Measurements from ENCODE around the gene MEX3C.

The MEX3C gene

GRCh38 chr18:51192026-51192425 is 5.5 kb downstream of the MEX3C start:
- H3K27ac ChIP-seq (ENCODE audit: low read depth, low read length): peak overlapping the region; percentile 15
- peak overlapping the region in 1 of 5 donors; percentile 17 for H3K9ac ChIP-seq (ENCODE audit: low read length in 5 of 5)
- no peaks in the 10 kb centered on the region for H3K36me3 ChIP-seq (ENCODE audit: control insufficient read depth in 5 of 5, insufficient read depth in 5 of 5, low read length in 5 of 5)
- no peaks in the 10 kb centered on the region for H3K9me3 ChIP-seq (ENCODE audit: control insufficient read depth in 5 of 5, low read length in 5 of 5)
- peak overlapping the region in 1 of 5 donors; percentile 12 for H3K4me3 ChIP-seq (ENCODE audit: low read depth in 1 of 5, low read length in 5 of 5)
- H3K4me1 ChIP-seq (ENCODE audit: control insufficient read depth in 5 of 5, insufficient read depth in 5 of 5, low read length in 5 of 5): peaks cover 3 to 51% (median 37%) of the 10 kb centered on the region in 5 donors
- H3K27me3 ChIP-seq (ENCODE audit: control insufficient read depth in 5 of 5, insufficient read depth in 4 of 5, low read length in 5 of 5): no peaks in the 10 kb centered on the region

- Histone ChIP-seq H3K27me3 (ENCODE audit: control insufficient read depth in 5 of 5, insufficient read depth in 4 of 5, low read length in 5 of 5) (no peaks in the 10 kb centered on the region), H3K4me1 (ENCODE audit: control insufficient read depth in 5 of 5, insufficient read depth in 5 of 5, low read length in 5 of 5) (peaks cover 3 to 51% (median 36%) of the 10 kb centered on the region in 5 donors), H3K9ac (ENCODE audit: low read length in 5 of 5) (peak overlapping the region in 1 of 5 donors; percentile 17), H3K9me3 (ENCODE audit: control insufficient read depth in 5 of 5, low read length in 5 of 5) (no peaks in the 10 kb centered on the region), H3K4me3 (ENCODE audit: low read depth in 1 of 5, low read length in 5 of 5) (no peak overlapping the region), H3K36me3 (ENCODE audit: control insufficient read depth in 5 of 5, insufficient read depth in 5 of 5, low read length in 5 of 5) (no peaks in the 10 kb centered on the region), H3K27ac (ENCODE audit: low read depth, low read length) (peak overlapping the region; percentile 15)
Measured at GRCh38 chr18:51191128-51191717, 6.3 kb downstream of the MEX3C start.

GRCh38 chr18:51190000-51190399 is 7.5 kb downstream of the MEX3C start:
- peaks cover 0 to 3% (median 0%) of the 10 kb centered on the region in 5 donors for H3K36me3 ChIP-seq (ENCODE audit: control insufficient read depth in 5 of 5, insufficient read depth in 5 of 5, low read length in 5 of 5)
- H3K4me3 ChIP-seq (ENCODE audit: low read depth in 1 of 5, low read length in 5 of 5): no peak overlapping the region
- peaks cover 0 to 42% (median 24%) of the 10 kb centered on the region in 5 donors for H3K4me1 ChIP-seq (ENCODE audit: control insufficient read depth in 5 of 5, insufficient read depth in 5 of 5, low read length in 5 of 5)
- H3K27me3 ChIP-seq (ENCODE audit: control insufficient read depth in 5 of 5, insufficient read depth in 4 of 5, low read length in 5 of 5): no peaks in the 10 kb centered on the region
- no peaks in the 10 kb centered on the region for H3K9me3 ChIP-seq (ENCODE audit: control insufficient read depth in 5 of 5, low read length in 5 of 5)
- no peak overlapping the region for H3K27ac ChIP-seq (ENCODE audit: low read depth, low read length)
- no peak overlapping the region for H3K9ac ChIP-seq (ENCODE audit: low read length in 5 of 5)

GRCh38 chr18:51188024-51188701 is 9.3 kb downstream of the MEX3C start:
- H3K36me3 ChIP-seq (ENCODE audit: control insufficient read depth in 5 of 5, insufficient read depth in 5 of 5, low read length in 5 of 5): peaks cover 0 to 4% (median 0%) of the 10 kb centered on the region in 5 donors
- H3K27ac ChIP-seq (ENCODE audit: low read depth, low read length): no peak overlapping the region
- H3K9me3 ChIP-seq (ENCODE audit: control insufficient read depth in 5 of 5, low read length in 5 of 5): no peaks in the 10 kb centered on the region
- no peak overlapping the region for H3K9ac ChIP-seq (ENCODE audit: low read length in 5 of 5)
- H3K27me3 ChIP-seq (ENCODE audit: control insufficient read depth in 5 of 5, insufficient read depth in 4 of 5, low read length in 5 of 5): no peaks in the 10 kb centered on the region
- peaks cover 0 to 24% (median 7%) of the 10 kb centered on the region in 5 donors for H3K4me1 ChIP-seq (ENCODE audit: control insufficient read depth in 5 of 5, insufficient read depth in 5 of 5, low read length in 5 of 5)
- no peak overlapping the region for H3K4me3 ChIP-seq (ENCODE audit: low read depth in 1 of 5, low read length in 5 of 5)

DNA sequence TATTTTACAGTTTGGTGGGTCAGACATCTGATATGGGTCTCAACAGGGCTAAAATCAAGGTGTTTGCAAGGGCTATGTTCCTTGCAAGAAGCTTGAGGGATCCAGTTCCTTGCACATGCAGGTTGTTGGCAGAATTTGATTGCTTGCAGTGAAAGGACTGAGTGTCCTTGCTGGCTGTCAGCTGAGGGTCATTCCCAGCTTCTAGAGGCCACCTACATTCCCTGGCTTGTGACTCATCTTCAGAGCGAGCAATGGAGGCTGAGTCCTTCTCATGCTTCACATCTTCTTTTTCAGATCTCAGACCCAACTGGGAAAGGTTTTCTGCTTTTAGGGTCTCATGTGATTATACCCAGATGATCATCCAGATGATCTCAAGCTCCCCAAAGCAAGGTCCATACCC is 12.4 kb downstream of the MEX3C start:
- Histone ChIP-seq H3K36me3 (ENCODE audit: control insufficient read depth in 5 of 5, insufficient read depth in 5 of 5, low read length in 5 of 5) (peaks cover 0 to 4% (median 0%) of the 10 kb centered on the region in 5 donors), H3K4me1 (ENCODE audit: control insufficient read depth in 5 of 5, insufficient read depth in 5 of 5, low read length in 5 of 5) (peaks cover 0 to 2% (median 0%) of the 10 kb centered on the region in 5 donors), H3K4me3 (ENCODE audit: low read depth in 1 of 5, low read length in 5 of 5) (no peak overlapping the region), H3K9me3 (ENCODE audit: control insufficient read depth in 5 of 5, low read length in 5 of 5) (no peaks in the 10 kb centered on the region), H3K27me3 (ENCODE audit: control insufficient read depth in 5 of 5, insufficient read depth in 4 of 5, low read length in 5 of 5) (no peaks in the 10 kb centered on the region), H3K27ac (ENCODE audit: low read depth, low read length) (no peak overlapping the region), H3K9ac (ENCODE audit: low read length in 5 of 5) (no peak overlapping the region)

DNA sequence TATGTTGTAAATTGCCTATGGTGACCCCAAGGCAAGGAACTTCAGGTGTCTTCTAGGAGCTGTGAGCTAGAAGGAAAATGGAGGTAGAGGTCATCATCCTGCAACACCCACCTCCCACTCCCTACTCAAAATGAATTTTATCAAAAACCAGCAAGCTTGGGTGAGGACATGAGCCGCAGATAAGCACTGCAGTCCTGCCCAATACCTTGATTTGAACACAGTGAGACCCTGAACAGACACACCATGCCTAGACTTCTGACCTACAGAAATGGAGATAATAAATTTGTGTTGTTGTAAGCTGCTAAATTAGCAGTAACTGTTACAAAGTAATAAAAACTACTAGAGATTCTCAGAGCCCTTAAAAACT is 13.4 kb downstream of the MEX3C start:
- H3K27ac ChIP-seq (ENCODE audit: low read depth, low read length): no peak overlapping the region
- no peaks in the 10 kb centered on the region for H3K9me3 ChIP-seq (ENCODE audit: control insufficient read depth in 5 of 5, low read length in 5 of 5)
- peaks cover 0 to 2% (median 0%) of the 10 kb centered on the region in 5 donors for H3K4me1 ChIP-seq (ENCODE audit: control insufficient read depth in 5 of 5, insufficient read depth in 5 of 5, low read length in 5 of 5)
- no peaks in the 10 kb centered on the region for H3K27me3 ChIP-seq (ENCODE audit: control insufficient read depth in 5 of 5, insufficient read depth in 4 of 5, low read length in 5 of 5)
- peaks cover 0 to 4% (median 0%) of the 10 kb centered on the region in 5 donors for H3K36me3 ChIP-seq (ENCODE audit: control insufficient read depth in 5 of 5, insufficient read depth in 5 of 5, low read length in 5 of 5)
- H3K9ac ChIP-seq (ENCODE audit: low read length in 5 of 5): no peak overlapping the region
- H3K4me3 ChIP-seq (ENCODE audit: low read depth in 1 of 5, low read length in 5 of 5): no peak overlapping the region

DNA sequence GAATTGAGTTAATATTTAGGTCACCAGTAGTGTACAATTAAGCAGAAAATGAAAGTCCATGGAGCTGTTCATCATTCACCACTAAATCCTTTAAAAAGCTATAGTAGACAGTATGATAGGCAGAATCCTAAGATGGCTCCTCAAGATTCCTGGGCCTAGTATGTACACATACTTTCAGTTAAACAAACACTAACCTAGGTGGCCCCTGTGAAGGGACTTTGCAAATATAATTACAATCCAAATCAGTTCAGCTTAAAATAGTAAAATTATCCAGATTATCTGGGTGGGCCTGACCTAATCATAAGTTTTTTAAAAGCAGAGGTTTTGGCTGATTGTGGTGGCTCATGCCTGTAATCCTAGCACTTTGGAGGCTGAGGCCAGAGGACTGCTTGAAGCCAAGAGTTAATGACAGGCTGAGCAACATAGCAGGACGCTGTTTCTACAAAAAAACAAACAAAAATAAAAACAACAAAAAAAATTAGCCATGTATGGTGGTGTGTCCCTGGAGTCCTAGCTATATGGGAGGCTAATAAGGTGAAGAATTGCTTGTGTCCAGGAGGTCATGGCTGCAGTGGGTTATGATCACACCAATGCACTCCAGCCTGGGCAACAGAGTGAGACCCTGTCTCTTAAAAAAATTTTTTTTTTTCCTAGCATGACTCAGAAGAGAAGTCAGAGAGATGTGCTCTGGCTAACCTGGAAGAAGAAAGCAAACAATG is 13.9 kb downstream of the MEX3C start:
- no peak overlapping the region for H3K9ac ChIP-seq (ENCODE audit: low read length in 5 of 5)
- H3K27ac ChIP-seq (ENCODE audit: low read depth, low read length): no peak overlapping the region
- H3K4me3 ChIP-seq (ENCODE audit: low read depth in 1 of 5, low read length in 5 of 5): no peak overlapping the region
- peaks cover 0 to 2% (median under 1%) of the 10 kb centered on the region in 5 donors for H3K4me1 ChIP-seq (ENCODE audit: control insufficient read depth in 5 of 5, insufficient read depth in 5 of 5, low read length in 5 of 5)
- H3K36me3 ChIP-seq (ENCODE audit: control insufficient read depth in 5 of 5, insufficient read depth in 5 of 5, low read length in 5 of 5): peaks cover 0 to 4% (median 0%) of the 10 kb centered on the region in 5 donors
- H3K9me3 ChIP-seq (ENCODE audit: control insufficient read depth in 5 of 5, low read length in 5 of 5): no peaks in the 10 kb centered on the region
- no peaks in the 10 kb centered on the region for H3K27me3 ChIP-seq (ENCODE audit: control insufficient read depth in 5 of 5, insufficient read depth in 4 of 5, low read length in 5 of 5)

GRCh38 chr18:51182824-51183223 is 14.7 kb downstream of the MEX3C start:
- Histone ChIP-seq H3K9me3 (ENCODE audit: control insufficient read depth in 5 of 5, low read length in 5 of 5) (no peaks in the 10 kb centered on the region), H3K27me3 (ENCODE audit: control insufficient read depth in 5 of 5, insufficient read depth in 4 of 5, low read length in 5 of 5) (no peaks in the 10 kb centered on the region), H3K4me1 (ENCODE audit: control insufficient read depth in 5 of 5, insufficient read depth in 5 of 5, low read length in 5 of 5) (peaks cover 0 to 7% (median 2%) of the 10 kb centered on the region in 5 donors), H3K9ac (ENCODE audit: low read length in 5 of 5) (no peak overlapping the region), H3K27ac (ENCODE audit: low read depth, low read length) (no peak overlapping the region), H3K36me3 (ENCODE audit: control insufficient read depth in 5 of 5, insufficient read depth in 5 of 5, low read length in 5 of 5) (peaks cover 0 to 4% (median 0%) of the 10 kb centered on the region in 5 donors), H3K4me3 (ENCODE audit: low read depth in 1 of 5, low read length in 5 of 5) (no peak overlapping the region)

DNA sequence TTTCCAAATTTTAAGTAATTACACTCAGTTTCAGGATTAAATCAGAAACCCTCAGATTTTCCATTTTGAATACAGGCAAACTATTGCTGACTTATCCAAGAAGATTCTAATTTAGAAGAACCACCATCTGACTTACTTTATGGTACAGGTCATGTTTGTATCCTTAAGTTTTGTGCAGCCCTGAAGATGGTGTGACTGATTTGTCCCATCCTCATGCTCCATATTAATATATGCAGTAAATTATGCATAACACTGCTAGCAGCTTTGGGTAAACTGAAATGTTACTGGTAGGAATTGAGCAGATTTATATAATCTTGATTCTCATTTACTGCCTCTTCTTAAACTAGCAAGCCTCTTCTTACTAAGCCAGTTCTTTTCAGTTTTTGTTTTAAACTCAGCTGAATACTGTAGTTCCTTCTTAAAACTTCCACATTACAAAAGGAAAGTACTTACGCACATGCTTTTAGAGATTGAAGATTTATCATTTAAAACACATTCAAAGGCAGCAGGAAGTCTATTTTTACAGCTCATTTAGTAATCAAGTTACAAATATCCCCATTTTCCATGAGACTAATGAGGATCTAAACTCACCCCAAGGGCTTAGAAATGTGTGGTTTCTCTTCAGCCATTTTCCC is 25.7 kb downstream of the MEX3C start:
- Histone ChIP-seq H3K27ac (ENCODE audit: low read depth, low read length) (no peak overlapping the region), H3K4me3 (ENCODE audit: low read depth in 1 of 5, low read length in 5 of 5) (no peak overlapping the region), H3K4me1 (ENCODE audit: control insufficient read depth in 5 of 5, insufficient read depth in 5 of 5, low read length in 5 of 5) (no peaks in the 10 kb centered on the region), H3K27me3 (ENCODE audit: control insufficient read depth in 5 of 5, insufficient read depth in 4 of 5, low read length in 5 of 5) (no peaks in the 10 kb centered on the region), H3K9me3 (ENCODE audit: control insufficient read depth in 5 of 5, low read length in 5 of 5) (no peaks in the 10 kb centered on the region), H3K9ac (ENCODE audit: low read length in 5 of 5) (peak overlapping the region in 1 of 5 donors; percentile 39), H3K36me3 (ENCODE audit: control insufficient read depth in 5 of 5, insufficient read depth in 5 of 5, low read length in 5 of 5) (peaks cover 8 to 16% (median 11%) of the 10 kb centered on the region in 5 donors)
